Measurements from ENCODE around the gene TAAR8. TPM values are rescaled to one million over a fixed set of nuclear protein-coding genes. Genes with fewer than 3 reads are reported as not detected.
A peak's percentile ranks its signal among the peaks of the same experiment; 100 is the strongest.

The TAAR8 gene
- total RNA-seq, 1 experiment from 2014 or later: not detected

- no peaks in the 10 kb centered on the region for H4K20me1 ChIP-seq (ENCODE audit: insufficient read depth)
- H3K4me2 ChIP-seq: peak overlapping the region; percentile 88
- no peaks in the 10 kb centered on the region for H3K27me3 ChIP-seq (ENCODE audit: insufficient read depth, low read depth)
- peak overlapping the region; percentile 71 for H3K4me3 ChIP-seq
- no peaks in the 10 kb centered on the region for H3K9me3 ChIP-seq (ENCODE audit: insufficient read depth, low read depth)
- BruUV-seq (replicated peaks): no TSS peak
- ChIA-PET CTCF (no interaction called here), POLR2A (ENCODE audit: unreplicated experiment) (no interaction called here)
- H3F3A ChIP-seq (ENCODE audit: insufficient read depth, low read depth): peaks cover 11% of the 10 kb centered on the region; the same call in 1 of the 2 replicates
- no peak for TF ChIP-seq EZH2 (IDR thresholded peaks at IDR 0.05; ENCODE audit: low read depth)
- TF ChIP-seq, protein P1, sequence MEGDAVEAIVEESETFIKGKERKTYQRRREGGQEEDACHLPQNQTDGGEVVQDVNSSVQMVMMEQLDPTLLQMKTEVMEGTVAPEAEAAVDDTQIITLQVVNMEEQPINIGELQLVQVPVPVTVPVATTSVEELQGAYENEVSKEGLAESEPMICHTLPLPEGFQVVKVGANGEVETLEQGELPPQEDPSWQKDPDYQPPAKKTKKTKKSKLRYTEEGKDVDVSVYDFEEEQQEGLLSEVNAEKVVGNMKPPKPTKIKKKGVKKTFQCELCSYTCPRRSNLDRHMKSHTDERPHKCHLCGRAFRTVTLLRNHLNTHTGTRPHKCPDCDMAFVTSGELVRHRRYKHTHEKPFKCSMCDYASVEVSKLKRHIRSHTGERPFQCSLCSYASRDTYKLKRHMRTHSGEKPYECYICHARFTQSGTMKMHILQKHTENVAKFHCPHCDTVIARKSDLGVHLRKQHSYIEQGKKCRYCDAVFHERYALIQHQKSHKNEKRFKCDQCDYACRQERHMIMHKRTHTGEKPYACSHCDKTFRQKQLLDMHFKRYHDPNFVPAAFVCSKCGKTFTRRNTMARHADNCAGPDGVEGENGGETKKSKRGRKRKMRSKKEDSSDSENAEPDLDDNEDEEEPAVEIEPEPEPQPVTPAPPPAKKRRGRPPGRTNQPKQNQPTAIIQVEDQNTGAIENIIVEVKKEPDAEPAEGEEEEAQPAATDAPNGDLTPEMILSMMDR (conservative IDR thresholded peaks at IDR 0.05): no peak
- no peak for DNase-seq
- H3K79me2 ChIP-seq (ENCODE audit: low read depth): peaks cover 32% of the 10 kb centered on the region
- intact Hi-C loops (cut with micrococcal nuclease; ENCODE audit: unreplicated experiment): loop anchor here (2.0 to 5.0 kb wide), 4 partner anchors 153 to 559 kb away; partner anchors contain the start of genes RPS12 and SLC18B1
- H2AFZ ChIP-seq: peak overlapping the region; percentile 80; the same call in 1 of the 2 replicates
- no peaks in the 10 kb centered on the region for H3K9me2 ChIP-seq (ENCODE audit: insufficient read depth)
- H3K4me1 ChIP-seq (replicated peaks; ENCODE audit: insufficient read depth): peaks cover 28% of the 10 kb centered on the region
- peak overlapping the region; percentile 63 for H3K27ac ChIP-seq
- no peaks in the 10 kb centered on the region for H3K36me3 ChIP-seq (ENCODE audit: low read depth)
Measured at GRCh38 chr6:132513831-132514545, 38.5 kb upstream of the TAAR8 start.

DNA sequence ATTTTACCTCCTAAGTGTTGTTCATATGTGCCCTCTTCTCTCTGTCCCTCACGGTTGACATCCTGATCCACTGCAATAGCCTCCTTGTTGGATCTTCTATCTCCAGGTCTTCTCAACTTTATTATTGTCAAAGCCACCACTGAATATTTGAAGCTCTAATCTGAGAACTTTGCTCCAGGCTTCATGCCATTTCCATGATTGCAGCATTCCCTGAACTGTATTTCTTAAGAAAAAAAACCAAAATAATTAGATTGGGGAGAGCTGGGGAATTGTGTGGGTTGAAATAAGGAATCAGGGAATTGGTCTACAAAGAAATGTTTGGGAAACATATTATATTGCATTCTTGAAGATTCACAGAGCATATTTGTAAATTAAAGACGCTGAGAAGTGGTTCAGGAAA is 37.1 kb upstream of the TAAR8 start:
- POLR2A ChIA-PET (ENCODE audit: unreplicated experiment): no interaction called here

GRCh38 chr6:132520953-132521352 is 31.5 kb upstream of the TAAR8 start:
- DNase-seq: no peak
- Histone ChIP-seq H3K9me3 (ENCODE audit: insufficient read depth, low read depth) (no peaks in the 10 kb centered on the region), H3K79me2 (ENCODE audit: low read depth) (no peaks in the 10 kb centered on the region), H4K20me1 (ENCODE audit: insufficient read depth) (no peaks in the 10 kb centered on the region), H3K27me3 (ENCODE audit: insufficient read depth, low read depth) (no peaks in the 10 kb centered on the region), H3K4me3 (no peak overlapping the region), H2AFZ (no peak overlapping the region), H3K36me3 (ENCODE audit: low read depth) (no peaks in the 10 kb centered on the region), H3F3A (ENCODE audit: insufficient read depth, low read depth) (no peaks in the 10 kb centered on the region), H3K9me2 (ENCODE audit: insufficient read depth) (0 out of 2 replicates have a peak, but pooled peaks cover 3% of the 10 kb centered on the region), H3K27ac (no peak overlapping the region), H3K4me2 (no peak overlapping the region), H3K4me1 (replicated peaks; ENCODE audit: insufficient read depth) (no peaks in the 10 kb centered on the region)
- intact Hi-C loops (cut with micrococcal nuclease; ENCODE audit: unreplicated experiment): no loop called here
- ChIA-PET POLR2A (ENCODE audit: unreplicated experiment) (no interaction called here), CTCF (no interaction called here)
- TF ChIP-seq EZH2 (IDR thresholded peaks at IDR 0.05; ENCODE audit: low read depth): no peak
- TF ChIP-seq, protein P1 (conservative IDR thresholded peaks at IDR 0.05): no peak
- BruUV-seq (replicated peaks): no TSS peak

More for the DNA sequence above, 37.1 kb upstream of the TAAR8 start:
- Histone ChIP-seq H3K27me3 (ENCODE audit: insufficient read depth, low read depth) (no peaks in the 10 kb centered on the region), H2AFZ (no peak overlapping the region), H3K4me3 (no peak overlapping the region), H3K4me1 (replicated peaks; ENCODE audit: insufficient read depth) (peaks cover 28% of the 10 kb centered on the region), H3K9me3 (ENCODE audit: insufficient read depth, low read depth) (no peaks in the 10 kb centered on the region), H3K27ac (no peak overlapping the region), H3K9me2 (ENCODE audit: insufficient read depth) (no peaks in the 10 kb centered on the region), H3F3A (ENCODE audit: insufficient read depth, low read depth) (peaks cover 11% of the 10 kb centered on the region; the same call in 1 of the 2 replicates), H3K36me3 (ENCODE audit: low read depth) (no peaks in the 10 kb centered on the region), H3K79me2 (ENCODE audit: low read depth) (peaks cover 22% of the 10 kb centered on the region), H3K4me2 (no peak overlapping the region), H4K20me1 (ENCODE audit: insufficient read depth) (no peaks in the 10 kb centered on the region)
- DNase-seq: no peak
- no TSS peak for BruUV-seq (replicated peaks)
- intact Hi-C loops (cut with micrococcal nuclease; ENCODE audit: unreplicated experiment): no loop called here
- TF ChIP-seq, protein P1 (conservative IDR thresholded peaks at IDR 0.05): no peak
- TF ChIP-seq EZH2 (IDR thresholded peaks at IDR 0.05; ENCODE audit: low read depth): no peak
- CTCF ChIA-PET: interaction anchor here (0.5 kb wide), 1 partner anchor 1029 kb away, joined by 3 read pairs; no protein-coding TSS in a partner anchor
